Skeletal muscle cell (primary cell): Measurements from ENCODE around the gene HHLA2.
"Not testable (repeated sequence)": the region's sequence is repeated elsewhere in the genome, so short reads cannot be mapped to it uniquely, and the experiment has no call there.

Source experiments
- DNase-seq: peaks from one replicate; pipeline ENCODE4 v3.0.0-alpha.2; 2010; ENCODE audit warnings: low read depth
- H3K4me3 ChIP-seq: 2 replicates; pipeline ENCODE4 v1.5.1; 2011; ENCODE audit warnings: low read depth, mild to moderate bottlenecking, control low read depth, low read length, moderate library complexity

The HHLA2 gene

DNA sequence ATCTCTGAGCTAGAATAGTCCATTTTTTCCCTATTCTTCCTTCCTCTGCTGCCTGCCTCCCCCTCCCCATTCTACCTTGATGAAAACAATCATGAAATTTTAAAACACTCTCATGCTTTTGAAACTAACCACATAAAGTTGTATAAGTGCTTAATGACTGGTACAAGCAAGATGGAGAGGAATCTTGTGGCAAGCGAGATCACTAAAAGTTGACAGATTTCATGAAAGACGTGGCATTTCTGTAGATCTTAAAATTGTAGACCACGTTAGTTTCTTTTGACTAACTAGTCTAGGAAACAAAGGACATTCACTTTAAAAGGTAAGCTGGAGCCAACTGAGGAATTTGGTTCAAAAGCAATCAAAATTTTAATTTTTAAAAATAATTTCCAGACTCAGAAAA lies 35.4 kb downstream of the HHLA2 start:
- DNase-seq, result no peak
- no peak overlapping the region for H3K4me3 ChIP-seq

GRCh38 chr3:108333961-108334360 lies 37.6 kb downstream of the HHLA2 start:
- H3K4me3 ChIP-seq, result no peak overlapping the region
- DNase-seq, result no peak

- H3K4me3 ChIP-seq, result no peak overlapping the region
- no peak for DNase-seq
Observed at GRCh38 chr3:108334701-108335100, 38.4 kb downstream of the HHLA2 start.

- DNase-seq, result no peak
- H3K4me3 ChIP-seq, result no peak overlapping the region
Observed at GRCh38 chr3:108338901-108339545, 42.7 kb downstream of the HHLA2 start.

DNA sequence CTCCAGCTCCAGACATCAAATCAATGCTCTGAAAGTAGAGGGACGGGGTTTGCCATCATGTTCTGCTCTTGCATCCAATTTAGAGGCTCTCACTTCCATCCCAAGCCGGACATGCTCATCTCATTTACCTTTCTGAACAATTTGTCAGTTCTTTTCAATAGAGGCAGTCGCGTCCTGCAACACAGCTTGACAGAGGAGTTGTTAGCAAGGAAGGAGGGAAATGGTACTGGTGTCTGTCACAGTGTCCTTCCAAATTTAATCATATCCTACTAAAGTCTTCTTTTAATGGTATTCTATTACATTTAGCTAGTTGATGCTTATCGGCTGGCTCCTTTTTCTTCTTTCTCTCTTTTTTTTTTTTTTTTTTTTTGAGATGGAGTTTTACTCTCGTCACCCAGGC lies 45.6 kb downstream of the HHLA2 start:
- DNase-seq, result no peak
- no peak overlapping the region for H3K4me3 ChIP-seq

DNA sequence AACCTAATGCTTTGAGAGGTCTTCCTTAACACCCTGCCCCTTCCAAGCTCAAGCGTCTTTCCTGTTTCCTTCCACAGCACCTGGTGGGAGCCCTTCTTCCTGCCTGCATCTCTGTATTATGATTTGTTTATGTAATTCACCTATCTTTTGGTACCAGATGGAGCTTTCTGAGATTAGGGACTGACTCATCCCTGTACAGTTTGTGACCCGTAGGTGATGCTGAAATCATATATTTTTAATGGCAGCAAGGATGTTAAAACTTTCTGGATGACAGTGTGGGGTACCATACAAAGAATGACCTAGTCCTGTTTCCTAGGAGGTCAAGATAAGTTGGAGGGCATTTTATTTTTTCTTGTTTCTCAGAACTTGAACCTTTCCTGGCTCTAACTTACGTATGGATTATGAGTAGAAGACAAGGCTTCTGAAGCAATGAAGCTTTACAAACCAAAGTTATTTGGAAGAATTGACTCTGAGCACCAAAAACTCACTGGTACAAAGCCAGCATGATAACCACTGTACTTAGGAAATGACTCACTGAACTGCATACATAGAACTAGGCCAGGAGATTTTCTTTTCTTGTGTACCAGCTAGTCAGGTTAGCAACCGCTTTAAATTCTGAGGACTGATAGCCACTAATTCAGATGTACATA lies 46.6 kb downstream of the HHLA2 start:
- peak; percentile 13 for DNase-seq
- H3K4me3 ChIP-seq, result no peak overlapping the region

GRCh38 chr3:108343491-108343890 lies 47.1 kb downstream of the HHLA2 start:
- no peak overlapping the region for H3K4me3 ChIP-seq
- DNase-seq, result no peak

DNA sequence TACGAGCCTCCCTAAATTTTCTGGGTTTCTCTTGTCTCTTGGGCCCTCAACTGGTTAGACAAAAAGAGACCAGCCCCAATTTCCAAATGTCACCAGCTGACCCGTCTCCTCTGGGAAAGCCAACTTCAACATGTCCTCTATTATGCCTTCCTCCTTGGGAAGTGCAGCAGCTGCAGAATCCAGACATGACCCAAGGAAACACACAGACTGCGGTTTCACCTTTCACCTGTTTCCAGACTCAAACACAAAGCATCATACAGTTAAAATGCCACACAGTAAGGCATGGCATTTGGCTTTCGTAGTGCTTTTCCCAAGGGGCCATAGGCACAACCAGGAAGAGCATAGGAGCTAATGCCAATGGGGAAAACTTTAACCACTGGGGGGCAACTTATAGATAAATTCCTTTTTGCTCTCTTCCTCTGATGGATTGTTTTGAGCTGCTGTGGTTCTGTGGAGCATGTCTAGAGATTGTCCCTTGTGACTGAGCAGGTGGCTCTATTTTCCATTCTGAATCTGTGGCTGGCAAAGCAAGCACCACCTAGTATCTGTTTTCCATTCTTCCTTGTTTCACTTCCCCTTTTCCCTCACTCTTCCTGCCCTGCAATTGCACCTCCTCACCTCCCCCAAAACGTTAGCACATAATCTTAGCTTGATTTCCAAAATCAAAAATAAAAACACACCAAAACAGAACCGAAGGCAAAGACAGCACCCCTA lies 49.3 kb downstream of the HHLA2 start:
- DNase-seq, result peak; percentile 17
- no peak overlapping the region for H3K4me3 ChIP-seq

DNA sequence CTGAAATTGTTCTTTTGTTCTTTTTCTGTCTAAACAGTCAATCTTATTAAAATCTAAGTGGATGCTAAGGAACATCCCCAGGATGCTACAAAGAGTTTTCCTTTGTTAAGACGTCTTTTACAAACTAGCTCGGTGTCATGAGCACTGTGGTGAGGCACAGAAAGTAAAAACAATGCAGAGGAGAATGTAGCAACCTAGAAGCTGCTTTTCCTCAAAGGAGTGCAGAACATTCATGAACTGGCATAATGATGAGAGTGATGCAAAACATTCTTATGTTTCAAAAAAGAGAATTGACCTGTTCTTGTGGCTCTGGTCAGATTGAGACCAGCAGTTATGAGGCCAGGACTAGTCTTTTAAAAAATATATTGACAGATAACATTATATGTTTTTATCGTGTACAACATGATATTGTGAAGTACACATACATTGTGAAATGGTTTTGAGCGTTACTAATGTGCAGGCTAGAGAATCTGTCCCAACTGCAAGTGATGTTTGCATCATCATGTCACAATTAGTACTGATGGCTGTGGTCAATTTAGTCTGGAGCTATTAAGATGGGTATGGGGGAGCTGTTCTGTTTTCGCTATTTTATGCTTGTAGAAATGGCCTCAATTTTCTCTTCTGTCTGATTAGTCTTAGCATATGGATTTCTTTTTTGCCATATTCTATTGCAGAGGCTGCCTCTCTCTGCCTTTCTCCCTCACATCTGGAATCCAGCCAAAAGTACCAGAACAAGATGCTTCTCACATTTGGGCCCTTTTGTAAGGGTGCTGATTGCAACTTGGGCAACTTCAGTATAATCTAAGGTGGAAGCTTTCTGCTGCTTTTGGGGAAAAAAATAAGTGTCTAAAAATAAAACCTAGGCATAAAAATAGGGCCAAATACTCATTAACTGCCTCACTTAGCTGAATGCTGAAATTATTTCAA lies 50.2 kb downstream of the HHLA2 start:
- DNase-seq, result no peak
- no peak overlapping the region for H3K4me3 ChIP-seq

DNA sequence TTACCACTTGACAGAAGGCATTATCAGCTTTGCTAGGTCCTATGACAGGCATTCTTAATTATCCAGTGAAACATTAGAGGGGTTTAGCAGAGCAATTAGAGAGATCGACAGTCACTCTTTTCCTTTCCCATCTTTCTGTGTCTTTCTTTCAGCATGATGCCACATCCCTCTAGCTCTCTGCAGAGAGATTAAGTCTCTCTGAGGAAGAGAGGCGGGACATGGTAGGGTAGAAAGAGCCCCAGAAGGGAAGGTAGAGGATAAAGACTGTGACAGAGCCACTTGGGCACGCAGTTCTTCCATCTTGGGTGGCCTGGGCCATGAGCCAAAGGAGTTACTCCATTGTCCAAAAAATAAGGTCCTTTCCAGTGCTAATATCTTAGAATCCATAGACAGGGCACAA lies 55.8 kb downstream of the HHLA2 start:
- DNase-seq, result no peak
- H3K4me3 ChIP-seq, result no peak overlapping the region

GRCh38 chr3:108354562-108354961 lies 58.2 kb downstream of the HHLA2 start:
- no peak for DNase-seq
- H3K4me3 ChIP-seq, result no peak overlapping the region

DNA sequence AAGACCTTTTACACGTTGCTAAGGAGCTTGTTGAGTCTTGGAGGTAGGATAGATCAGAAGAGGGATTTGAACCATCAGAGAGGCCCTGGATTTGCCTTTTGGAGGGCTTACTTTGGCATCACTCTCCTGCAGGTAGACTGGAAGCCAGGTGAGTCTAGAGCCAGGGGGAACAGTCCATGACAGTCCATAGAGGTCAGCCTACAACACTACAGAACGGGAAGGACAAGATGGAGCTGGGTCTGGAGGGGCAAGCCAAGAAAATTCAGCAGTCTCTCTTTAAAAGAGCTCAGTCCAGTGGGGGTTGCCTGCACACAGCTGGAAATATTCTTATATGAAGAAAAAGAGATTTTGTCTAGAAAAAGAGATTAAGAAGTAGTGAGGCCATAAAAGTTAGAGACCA lies 60.7 kb downstream of the HHLA2 start:
- no peak overlapping the region for H3K4me3 ChIP-seq
- DNase-seq, result no peak

- no peak overlapping the region for H3K4me3 ChIP-seq
- DNase-seq, result no peak
Observed at GRCh38 chr3:108359011-108359410, 62.7 kb downstream of the HHLA2 start.

DNA sequence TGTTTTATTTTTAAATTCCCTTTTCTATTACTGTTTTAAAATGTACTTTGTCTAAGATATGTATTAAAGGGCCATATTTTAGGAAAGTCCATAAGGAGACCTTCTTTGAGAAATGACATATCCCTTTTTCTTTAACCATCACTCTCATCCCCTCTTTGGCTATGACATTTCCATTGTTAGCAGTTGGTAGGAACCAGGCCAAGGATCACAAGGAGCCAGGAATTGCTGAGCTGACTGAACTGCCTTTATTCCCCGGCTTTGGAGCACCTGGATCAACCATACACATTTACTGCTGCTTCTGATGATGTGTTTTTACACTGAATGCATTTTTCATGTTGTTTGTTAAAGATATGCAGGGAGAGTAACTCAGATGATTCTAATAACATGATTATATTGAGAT lies 79.7 kb downstream of the HHLA2 start:
- H3K4me3 ChIP-seq, result no peak overlapping the region
- no peak for DNase-seq

DNA sequence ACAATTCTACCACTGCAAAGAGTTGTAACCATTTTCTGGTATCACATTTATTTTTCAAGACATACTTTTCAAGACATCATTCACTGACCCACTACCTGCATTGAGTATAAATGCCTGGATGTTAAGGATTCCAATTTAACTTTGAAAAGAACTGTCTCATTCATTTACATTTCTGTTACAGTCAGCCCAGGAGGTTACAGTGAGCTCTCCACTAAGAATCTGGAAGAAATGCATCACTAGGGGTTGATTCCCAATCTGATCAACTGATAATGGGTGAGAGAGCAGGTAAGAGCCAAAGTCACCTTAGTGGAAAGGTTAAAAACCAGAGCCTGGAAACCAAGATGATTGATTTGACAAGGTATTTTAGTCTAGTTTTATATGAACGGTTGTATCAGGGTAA lies 81.0 kb downstream of the HHLA2 start:
- no peak for DNase-seq
- H3K4me3 ChIP-seq, result no peak overlapping the region

DNA sequence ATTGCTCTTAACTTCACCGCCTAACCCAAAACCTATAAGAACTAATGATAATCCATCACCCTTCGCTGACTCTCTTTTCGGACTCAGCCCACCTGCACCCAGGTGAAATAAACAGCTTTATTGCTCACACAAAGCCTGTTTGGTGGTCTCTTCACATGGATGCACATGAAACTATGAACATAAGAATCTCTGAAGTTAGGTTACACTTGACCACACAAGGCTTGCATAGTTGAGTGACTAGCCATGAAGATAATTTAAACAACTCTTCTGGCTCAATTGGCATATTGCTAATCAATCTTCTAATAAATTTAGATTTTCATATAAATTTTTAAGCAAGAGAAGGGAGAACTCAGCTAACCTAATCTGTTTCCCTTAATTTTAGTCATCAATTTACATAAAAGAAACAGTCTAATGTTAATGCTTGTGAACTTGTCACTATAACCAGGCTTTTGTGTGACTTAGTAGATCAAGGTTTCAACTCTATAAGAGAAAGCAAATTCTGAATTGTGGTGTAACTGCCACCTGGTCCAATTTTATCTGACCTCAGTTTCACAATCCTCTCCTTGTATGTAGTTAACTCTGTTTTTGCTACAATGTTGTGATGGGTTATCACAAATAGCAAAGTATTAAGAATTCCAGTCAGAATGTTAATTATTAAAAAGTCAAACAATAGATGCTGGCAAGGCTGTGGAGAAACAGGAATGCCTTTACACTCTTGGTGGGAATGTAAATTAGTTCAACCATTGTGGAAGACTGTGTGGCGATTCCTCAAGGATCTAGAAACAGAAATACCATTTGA lies 82.0 kb downstream of the HHLA2 start:
- no peak for DNase-seq
- H3K4me3 ChIP-seq, result no peak overlapping the region

GRCh38 chr3:108378952-108379342 lies 82.6 kb downstream of the HHLA2 start:
- not testable (repeated sequence) for DNase-seq, H3K4me3 ChIP-seq

- DNase-seq, result no peak
- no peak overlapping the region for H3K4me3 ChIP-seq
Observed at GRCh38 chr3:108380128-108380795, 83.9 kb downstream of the HHLA2 start.
